Activated T-helper 9 cell treated with anti-CD3 and anti-CD28 coated beads, Interleukin-2, amount 50 U/mL, for 16 hours (primary cell): ENCODE measurements around the gene LENG9.
A peak's percentile ranks its signal among the peaks of the same experiment; 100 is the strongest.
"Not testable (repeated sequence)": the region's sequence is repeated elsewhere in the genome, so short reads cannot be mapped to it uniquely, and the experiment has no call there.

Experiments
- DNase-seq: peaks from one replicate; pipeline ENCODE4 v3.0.0-alpha.2; 2020; ENCODE audit warnings: low read depth

The LENG9 gene

GRCh38 chr19:54478677-54479266 is 15.2 kb upstream of the LENG9 start:
- DNase-seq = no peak

GRCh38 chr19:54477650-54478049 is 14.1 kb upstream of the LENG9 start:
- no peak for DNase-seq

DNA sequence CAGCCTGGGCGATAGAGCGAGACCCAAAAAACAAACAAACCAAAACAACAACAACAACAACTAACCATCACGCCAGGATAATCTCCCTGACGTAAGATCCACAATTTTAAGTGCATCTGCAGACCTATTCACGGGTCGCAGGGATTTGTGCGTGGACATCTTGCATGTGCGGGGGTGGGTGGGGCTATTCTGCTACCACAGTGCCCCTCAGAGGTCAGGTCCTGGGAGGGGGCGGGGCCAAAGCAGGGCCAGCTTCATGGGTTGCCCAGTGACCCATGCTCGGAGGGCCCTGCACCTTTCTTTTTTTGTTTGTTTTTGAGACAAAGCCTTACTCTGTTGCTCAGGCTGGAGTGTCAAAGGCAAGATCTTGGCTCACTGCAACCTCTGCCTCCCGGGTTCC is 12.1 kb upstream of the LENG9 start:
- DNase-seq = no peak

DNA sequence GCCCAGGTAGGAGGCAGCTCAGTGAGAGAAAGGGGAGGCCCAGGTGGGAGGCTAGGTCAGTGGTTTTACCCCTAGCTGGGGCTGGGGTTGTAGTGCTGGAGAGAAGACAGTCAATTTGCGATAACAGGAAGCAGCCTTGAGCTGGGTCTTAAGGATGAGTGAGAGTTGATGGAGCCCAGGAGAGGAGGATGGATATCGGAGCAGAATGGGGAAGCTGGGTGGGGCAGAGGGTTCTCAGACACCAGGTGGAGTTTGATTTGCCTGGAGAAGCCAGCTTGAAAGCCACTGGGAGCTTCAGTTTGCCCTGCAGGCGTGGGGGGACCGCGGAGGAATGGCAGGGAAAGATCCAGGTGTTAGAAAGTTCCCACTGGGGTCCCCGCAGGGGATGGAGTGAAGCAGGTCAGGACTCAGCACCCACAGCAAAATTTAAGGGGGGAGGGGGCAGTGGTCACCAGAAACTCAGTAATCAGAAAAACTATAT is 10.4 kb upstream of the LENG9 start:
- no peak for DNase-seq

- no peak for DNase-seq
These were observed 9.7 kb upstream of the LENG9 start, which contains the start of gene CDC42EP5 for GRCh38 chr19:54473071-54473891. TSS of gene CDC42EP5 (minus strand) at chr19:54473296. CDS start at chr19:54465547, 7,749 bp downstream.

GRCh38 chr19:54470991-54471782 is 7.6 kb upstream of the LENG9 start:
- no peak for DNase-seq

GRCh38 chr19:54470276-54470887 is 6.8 kb upstream of the LENG9 start:
- no peak for DNase-seq

- no peak for DNase-seq
These were observed 5.9 kb upstream of the LENG9 start for GRCh38 chr19:54469496-54469934.

DNA sequence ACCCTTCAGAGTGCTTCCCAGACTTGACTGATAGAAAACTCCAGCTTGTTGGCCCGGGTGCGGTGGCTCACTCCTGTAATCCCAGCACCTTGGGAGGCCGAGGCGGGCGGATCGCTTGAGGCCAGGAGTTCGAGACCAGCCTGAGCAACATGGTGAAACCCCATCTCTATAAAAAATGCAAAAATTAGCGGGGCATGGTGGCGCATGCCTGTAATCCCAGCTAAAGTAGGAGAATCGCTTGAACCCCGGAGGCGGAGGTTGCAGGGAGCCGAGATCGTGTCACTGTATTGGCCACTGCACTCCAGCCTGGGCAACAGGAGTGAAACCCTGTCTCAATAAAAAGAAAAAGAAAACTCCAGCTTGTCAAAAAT is 2.5 kb upstream of the LENG9 start:
- DNase-seq = not testable (repeated sequence)

DNA sequence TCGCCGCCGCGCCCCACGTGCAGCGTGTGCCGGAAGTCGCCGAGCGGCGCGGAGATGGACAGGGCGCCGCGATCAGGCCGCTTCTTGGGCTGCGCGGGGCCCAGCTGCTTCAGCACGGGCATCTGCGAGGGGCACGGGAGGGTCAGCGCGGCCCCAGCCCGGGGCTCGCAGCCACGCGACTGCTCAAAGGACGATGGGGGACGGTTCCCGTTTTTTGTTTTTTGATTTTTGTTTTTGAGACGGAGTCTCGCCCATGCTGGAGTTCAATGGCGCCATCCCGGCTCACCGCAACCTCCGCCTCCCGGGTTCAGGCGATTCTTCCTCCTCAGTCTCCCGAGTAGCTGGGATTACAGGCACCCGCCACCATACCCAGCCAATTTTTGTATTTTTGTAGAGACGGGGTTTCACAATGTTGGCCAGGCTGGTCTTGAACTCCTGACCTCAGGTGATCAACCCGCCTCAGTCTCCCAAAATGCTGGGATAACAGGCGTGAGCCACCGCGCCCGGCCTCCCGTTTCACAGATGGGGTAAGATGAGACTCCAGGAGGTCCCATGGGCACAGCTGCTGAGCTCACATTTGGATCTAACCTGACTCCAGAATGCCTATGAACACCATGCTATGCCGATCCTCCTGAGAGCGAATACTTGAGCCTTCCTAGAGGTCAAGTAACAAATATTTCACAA is 2.0 kb upstream of the LENG9 start:
- DNase-seq = no peak

DNA sequence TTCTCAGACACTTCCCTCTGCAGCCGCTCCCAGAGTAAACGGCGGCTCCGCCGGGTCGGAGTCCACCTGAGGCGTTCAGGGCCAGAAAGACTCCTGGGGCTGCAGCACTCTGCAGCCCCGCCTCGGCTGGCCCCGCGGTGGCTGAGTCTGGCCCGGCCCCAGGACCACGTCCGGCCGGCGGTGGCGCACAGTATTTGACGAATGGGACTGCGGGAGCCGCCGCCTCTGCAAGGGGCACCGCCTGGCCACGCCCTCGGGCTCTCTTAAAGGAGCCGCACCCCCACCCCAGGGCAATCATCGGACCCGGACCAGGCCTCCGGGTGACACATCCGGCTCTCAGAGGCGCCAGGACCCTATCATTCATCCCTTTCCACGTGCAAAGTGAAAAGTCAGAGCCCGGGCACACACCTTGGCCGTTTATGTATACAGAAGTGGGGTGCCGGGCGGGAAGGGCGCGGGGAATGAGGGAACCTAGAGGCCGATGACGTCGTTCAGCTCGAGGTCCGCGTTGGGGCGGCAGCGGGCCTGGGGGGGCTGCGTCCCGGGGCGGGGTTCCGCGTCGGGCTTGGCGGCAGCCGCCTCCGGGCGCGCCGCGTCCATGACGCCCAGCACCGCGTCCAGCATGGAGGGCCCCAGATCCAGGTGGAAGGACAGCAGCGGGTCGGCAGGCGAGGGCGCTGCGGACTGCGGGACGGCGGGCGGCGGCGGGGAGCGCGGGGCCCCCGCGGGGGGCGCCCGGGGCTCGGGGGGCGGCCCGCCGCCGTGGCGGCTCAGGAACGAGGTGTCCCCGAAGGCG is 1.2 kb upstream of the LENG9 start:
- peak; percentile 57 for DNase-seq

GRCh38 chr19:54464044-54464629 is 559 bp upstream of the LENG9 start:
- peak; percentile 71 for DNase-seq

- DNase-seq = peak; percentile 49
These were observed 685 bp downstream of the LENG9 start for GRCh38 chr19:54462655-54463530.

DNA sequence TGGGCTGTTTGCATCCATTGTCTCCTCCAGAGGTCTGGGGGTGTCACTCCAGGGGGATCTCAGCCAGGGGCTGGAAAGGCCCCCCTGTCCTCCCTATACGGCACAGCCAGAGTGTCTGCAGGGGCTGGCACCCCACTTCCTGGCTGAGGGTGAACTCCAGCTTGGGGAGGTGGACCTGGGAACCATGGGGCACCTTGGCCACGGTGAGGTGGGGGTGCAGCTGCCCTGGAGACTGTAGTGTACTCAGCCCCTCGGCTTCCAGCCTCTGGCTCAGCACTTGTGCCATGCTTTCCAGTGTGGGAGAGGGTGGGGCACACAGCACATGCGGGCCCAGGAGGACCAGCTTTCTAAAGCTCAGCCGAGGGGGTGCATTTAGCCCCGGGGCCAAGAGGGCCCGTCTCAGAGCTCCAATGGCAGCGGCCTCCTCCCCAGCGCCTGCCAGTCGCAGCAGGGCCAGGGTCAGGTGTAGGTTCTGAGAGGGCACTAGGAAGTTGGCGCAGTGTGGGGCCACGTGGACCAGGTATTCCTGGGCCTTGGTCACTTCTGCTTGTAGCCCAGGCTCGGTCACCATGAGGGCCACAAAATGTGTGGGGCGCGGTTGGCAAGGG is 1.4 kb downstream of the LENG9 start:
- DNase-seq = no peak

GRCh38 chr19:54461613-54462012 is 2.0 kb downstream of the LENG9 start:
- no peak for DNase-seq

GRCh38 chr19:54461210-54461609 is 2.4 kb downstream of the LENG9 start:
- no peak for DNase-seq

- no peak for DNase-seq
These were observed 3.2 kb downstream of the LENG9 start for GRCh38 chr19:54460230-54461005.
